ENCODE data around the gene ADAM11. TPM values are rescaled to one million over a fixed set of nuclear protein-coding genes. Genes with fewer than 3 reads are reported as not detected.

Gene ADAM11
- total RNA-seq, 1 donor from 2014 or later = 0.62 TPM

DNA sequence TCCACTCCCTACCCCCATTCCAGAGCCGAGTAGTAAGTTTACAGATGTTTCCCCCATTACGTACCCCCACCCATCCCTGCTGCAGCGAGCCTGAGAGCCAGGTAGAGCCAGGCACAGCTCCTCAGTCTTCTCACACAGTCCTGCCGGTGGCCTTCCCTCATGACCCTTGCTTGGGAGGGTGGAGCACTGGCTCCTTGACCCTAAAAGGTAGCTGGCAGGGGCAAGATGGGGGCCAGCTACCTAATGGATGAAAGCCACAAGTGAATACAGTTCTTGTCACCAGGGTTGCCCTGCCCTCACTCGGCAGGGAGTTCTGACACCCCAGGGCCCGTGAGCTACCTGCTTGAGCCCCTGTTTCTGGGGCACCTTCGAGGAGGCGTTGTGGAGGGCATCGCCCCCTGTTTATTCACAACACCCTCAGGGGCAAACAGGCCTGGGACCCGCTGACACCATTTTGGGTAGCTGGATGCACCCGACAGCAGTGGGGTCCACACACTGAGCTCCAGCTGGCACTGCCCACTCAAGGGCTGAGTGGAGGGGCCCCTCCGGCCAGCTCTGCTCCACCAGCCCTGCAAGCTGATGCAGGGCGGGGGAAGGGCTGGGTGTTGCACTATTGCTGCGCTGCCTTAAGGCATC, 22.2 kb downstream of the ADAM11 start:
- no peak overlapping the region for H3K4me3 Mint-ChIP-seq (ENCODE audit: unreplicated experiment)
- TF ChIP-seq, protein P1, sequence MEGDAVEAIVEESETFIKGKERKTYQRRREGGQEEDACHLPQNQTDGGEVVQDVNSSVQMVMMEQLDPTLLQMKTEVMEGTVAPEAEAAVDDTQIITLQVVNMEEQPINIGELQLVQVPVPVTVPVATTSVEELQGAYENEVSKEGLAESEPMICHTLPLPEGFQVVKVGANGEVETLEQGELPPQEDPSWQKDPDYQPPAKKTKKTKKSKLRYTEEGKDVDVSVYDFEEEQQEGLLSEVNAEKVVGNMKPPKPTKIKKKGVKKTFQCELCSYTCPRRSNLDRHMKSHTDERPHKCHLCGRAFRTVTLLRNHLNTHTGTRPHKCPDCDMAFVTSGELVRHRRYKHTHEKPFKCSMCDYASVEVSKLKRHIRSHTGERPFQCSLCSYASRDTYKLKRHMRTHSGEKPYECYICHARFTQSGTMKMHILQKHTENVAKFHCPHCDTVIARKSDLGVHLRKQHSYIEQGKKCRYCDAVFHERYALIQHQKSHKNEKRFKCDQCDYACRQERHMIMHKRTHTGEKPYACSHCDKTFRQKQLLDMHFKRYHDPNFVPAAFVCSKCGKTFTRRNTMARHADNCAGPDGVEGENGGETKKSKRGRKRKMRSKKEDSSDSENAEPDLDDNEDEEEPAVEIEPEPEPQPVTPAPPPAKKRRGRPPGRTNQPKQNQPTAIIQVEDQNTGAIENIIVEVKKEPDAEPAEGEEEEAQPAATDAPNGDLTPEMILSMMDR (IDR thresholded peaks at IDR 0.05; ENCODE audit: unreplicated experiment) = no peak
- H3K36me3 Mint-ChIP-seq (ENCODE audit: low read depth, unreplicated experiment) = no peaks in the 10 kb centered on the region
- DNase-seq (ENCODE audit: low spot score) = no peak
- H3K4me1 Mint-ChIP-seq (ENCODE audit: unreplicated experiment) = peaks cover 18% of the 10 kb centered on the region
- H3K27me3 Mint-ChIP-seq (ENCODE audit: unreplicated experiment) = peaks cover 14% of the 10 kb centered on the region
- H3K9me3 Mint-ChIP-seq (ENCODE audit: unreplicated experiment) = no peaks in the 10 kb centered on the region
- H3K27ac Mint-ChIP-seq (ENCODE audit: unreplicated experiment) = no peak overlapping the region

DNA sequence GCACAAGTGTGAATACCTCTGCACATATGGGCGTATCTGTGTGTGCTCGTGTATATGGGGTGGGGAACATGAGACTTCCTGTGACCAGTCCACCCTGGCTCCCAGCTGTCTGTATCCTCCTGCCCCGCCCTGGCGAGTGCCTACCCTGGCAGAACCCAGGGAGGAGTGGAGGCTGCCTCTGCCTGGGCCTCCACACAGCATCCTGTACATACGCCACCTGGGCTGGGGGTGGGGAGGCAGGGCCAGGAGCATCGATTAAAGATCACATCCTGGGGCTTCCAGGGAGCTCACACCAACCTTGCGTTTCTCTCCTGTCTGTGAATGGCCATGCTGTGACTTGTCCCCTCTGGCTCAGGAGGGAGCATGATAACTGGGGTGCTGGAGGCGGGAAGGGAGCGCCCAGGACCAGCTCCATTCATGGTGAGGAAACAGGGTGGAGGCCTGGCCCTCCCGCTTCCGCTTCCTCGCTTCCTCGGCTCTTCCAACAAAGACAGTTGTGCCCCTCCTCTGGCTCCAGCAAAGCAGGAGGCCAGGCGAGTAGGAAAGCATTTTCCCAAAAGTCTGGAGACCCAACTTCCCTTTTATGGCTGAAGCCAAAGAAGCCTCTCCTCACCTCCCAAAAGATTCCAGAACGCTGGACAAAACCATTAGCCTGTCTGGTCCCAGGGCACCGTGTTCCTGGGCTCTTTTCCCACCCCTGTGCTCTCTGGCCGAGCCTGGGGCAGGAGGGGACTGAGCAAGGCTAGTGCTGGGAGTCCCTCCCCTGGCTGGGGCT, 22.9 kb downstream of the ADAM11 start:
- Mint-ChIP-seq H3K27me3 (ENCODE audit: unreplicated experiment) (peaks cover 12% of the 10 kb centered on the region), H3K4me1 (ENCODE audit: unreplicated experiment) (peaks cover 18% of the 10 kb centered on the region), H3K27ac (ENCODE audit: unreplicated experiment) (peak overlapping the region; percentile 30), H3K36me3 (ENCODE audit: low read depth, unreplicated experiment) (no peaks in the 10 kb centered on the region), H3K4me3 (ENCODE audit: unreplicated experiment) (no peak overlapping the region), H3K9me3 (ENCODE audit: unreplicated experiment) (no peaks in the 10 kb centered on the region)
- no peak for DNase-seq (ENCODE audit: low spot score)
- TF ChIP-seq, protein P1 (IDR thresholded peaks at IDR 0.05; ENCODE audit: unreplicated experiment) = no peak

DNA sequence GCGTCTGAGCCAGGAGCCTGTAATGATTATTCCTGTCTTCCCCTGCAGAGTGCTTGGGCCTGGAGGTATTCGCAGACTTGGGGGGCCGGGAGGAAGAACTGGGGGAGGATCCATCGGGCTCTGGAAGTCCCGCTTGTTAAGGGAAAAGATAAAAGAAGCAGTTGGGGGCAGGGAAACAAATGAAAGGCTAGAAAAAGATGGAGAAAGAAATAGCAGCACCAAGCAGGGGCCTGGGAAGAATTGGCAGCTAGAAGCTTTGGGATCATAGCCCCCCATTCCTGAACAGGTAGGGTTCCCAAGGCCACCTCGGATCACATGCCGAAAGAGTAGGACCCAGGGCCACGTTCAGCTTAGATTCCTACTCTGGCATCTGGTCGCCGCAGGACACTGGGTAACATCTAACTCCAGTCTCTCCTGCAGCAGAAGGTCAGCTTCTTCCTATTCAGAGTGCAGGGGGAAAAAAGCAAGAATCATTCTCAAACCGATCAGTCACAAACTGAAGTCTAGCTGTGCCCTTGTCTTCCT, 23.6 kb downstream of the ADAM11 start:
- Mint-ChIP-seq H3K36me3 (ENCODE audit: low read depth, unreplicated experiment) (no peaks in the 10 kb centered on the region), H3K27me3 (ENCODE audit: unreplicated experiment) (peaks cover 6% of the 10 kb centered on the region), H3K4me3 (ENCODE audit: unreplicated experiment) (no peak overlapping the region), H3K4me1 (ENCODE audit: unreplicated experiment) (peaks cover 18% of the 10 kb centered on the region), H3K27ac (ENCODE audit: unreplicated experiment) (no peak overlapping the region), H3K9me3 (ENCODE audit: unreplicated experiment) (no peaks in the 10 kb centered on the region)
- TF ChIP-seq, protein P1 (IDR thresholded peaks at IDR 0.05; ENCODE audit: unreplicated experiment) = no peak
- no peak for DNase-seq (ENCODE audit: low spot score)

DNA sequence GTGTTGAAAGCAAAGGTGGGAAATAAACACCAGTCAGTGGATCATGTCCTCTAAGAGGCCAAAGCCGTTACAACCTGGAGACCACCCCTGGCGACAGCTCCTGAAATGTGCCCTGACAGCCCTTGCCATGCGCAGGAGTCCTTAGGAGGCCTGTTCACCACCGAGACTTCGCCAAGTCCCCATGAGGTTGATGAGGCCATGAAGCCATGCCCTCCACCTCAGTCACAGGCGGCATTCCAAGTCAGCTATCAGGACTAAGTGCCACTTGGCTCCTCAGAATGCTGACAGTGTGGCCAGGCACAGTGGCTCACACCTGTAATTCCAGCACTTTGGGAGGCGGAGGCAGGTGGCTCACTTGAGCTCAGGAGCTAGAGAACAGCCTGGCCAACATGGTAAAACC, 27.1 kb downstream of the ADAM11 start:
- Mint-ChIP-seq H3K4me1 (ENCODE audit: unreplicated experiment) (peaks cover 16% of the 10 kb centered on the region), H3K27me3 (ENCODE audit: unreplicated experiment) (peaks cover 3% of the 10 kb centered on the region), H3K27ac (ENCODE audit: unreplicated experiment) (no peak overlapping the region), H3K36me3 (ENCODE audit: low read depth, unreplicated experiment) (no peaks in the 10 kb centered on the region), H3K9me3 (ENCODE audit: unreplicated experiment) (no peaks in the 10 kb centered on the region), H3K4me3 (ENCODE audit: unreplicated experiment) (no peak overlapping the region)
- no peak for DNase-seq (ENCODE audit: low spot score)
- TF ChIP-seq, protein P1 (IDR thresholded peaks at IDR 0.05; ENCODE audit: unreplicated experiment) = no peak

Measured in endothelial cell (in vitro differentiated cells).